Amygdala (tissue), 56 donors: ENCODE results near the gene VANGL1.
A peak's percentile ranks its signal among the peaks of the same experiment; 100 is the strongest.
"Not testable (repeated sequence)": the region's sequence is repeated elsewhere in the genome, so short reads cannot be mapped to it uniquely, and the experiment has no call there.

Source experiments
- DNase-seq, 56 donors: peaks; one replicate each; lab custom pipeline; 2025; lab: John Stamatoyannopoulos, UW

The VANGL1 gene

DNA sequence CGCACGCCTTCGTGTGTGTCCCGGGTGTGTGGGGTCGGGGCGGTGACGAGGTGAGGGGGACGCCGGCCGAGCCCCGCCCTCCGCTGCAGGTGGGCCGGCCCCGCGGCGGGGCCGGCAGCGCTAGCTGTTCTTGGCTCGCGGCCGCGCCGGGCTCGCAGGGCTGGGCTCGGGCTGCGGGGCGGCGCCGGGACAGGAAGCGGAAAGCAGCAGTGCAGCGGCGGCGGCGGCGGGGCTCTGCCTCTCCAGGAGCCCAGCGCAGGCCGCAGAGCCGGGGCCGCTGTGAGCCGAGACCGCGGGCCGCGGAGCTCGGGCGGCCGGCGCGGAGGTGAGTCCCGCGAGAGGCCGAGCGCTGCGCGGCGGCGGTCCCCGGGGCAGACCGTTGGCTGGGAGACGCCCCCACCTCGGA is at the start of gene VANGL1:
TSS of gene VANGL1 (plus strand) at position 209 of the 406 bp plus-strand sequence. CDS start 9,444 bp downstream, outside the sequence.
- peak in 8 of 56 donors; percentile 13 to 45 (median 25) for DNase-seq

DNA sequence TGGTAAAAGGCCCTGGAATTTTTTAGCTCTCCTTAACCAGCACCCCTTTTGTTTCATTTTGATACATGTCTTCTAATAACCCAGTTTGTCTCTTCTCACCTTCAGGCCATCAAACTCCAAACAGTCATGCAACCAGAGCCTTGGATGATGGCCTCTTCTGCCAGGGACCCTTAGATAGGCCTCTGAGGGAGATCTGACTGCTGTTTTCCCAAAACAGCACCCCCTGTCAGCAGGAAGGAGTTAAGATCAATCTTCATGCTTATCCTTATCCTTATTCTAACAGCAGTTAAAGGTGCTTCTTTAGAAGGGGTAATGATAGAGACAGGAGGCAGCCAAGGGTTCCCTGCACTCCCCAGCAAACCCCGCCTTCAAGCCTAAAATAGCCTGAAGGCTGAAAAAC is 49.5 kb upstream of the VANGL1 start:
- no peak for DNase-seq

- no peak for DNase-seq
These were observed 48.2 kb upstream of the VANGL1 start for GRCh38 chr1:115593365-115594259.

DNA sequence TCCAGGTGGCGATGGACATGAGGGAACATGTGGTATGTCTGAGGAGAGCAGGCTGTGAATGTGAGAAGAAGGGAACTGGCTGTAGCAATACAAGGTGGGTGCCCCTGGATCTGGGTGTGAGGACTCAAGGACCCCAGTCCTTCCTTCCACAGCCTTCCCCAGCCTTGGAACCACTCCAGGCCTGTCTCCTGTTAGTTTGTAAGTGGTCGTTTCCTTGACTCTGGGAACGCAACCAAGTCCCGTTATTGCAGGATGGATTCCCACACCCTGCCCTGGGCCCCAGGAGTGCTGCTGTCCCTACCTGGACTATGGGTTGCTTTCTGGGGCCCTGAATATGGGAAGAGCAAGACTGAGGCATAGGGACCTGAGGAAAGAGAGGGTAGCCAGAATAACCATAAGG is 47.2 kb upstream of the VANGL1 start:
- DNase-seq: peak in 1 of 56 donors; percentile 3

DNA sequence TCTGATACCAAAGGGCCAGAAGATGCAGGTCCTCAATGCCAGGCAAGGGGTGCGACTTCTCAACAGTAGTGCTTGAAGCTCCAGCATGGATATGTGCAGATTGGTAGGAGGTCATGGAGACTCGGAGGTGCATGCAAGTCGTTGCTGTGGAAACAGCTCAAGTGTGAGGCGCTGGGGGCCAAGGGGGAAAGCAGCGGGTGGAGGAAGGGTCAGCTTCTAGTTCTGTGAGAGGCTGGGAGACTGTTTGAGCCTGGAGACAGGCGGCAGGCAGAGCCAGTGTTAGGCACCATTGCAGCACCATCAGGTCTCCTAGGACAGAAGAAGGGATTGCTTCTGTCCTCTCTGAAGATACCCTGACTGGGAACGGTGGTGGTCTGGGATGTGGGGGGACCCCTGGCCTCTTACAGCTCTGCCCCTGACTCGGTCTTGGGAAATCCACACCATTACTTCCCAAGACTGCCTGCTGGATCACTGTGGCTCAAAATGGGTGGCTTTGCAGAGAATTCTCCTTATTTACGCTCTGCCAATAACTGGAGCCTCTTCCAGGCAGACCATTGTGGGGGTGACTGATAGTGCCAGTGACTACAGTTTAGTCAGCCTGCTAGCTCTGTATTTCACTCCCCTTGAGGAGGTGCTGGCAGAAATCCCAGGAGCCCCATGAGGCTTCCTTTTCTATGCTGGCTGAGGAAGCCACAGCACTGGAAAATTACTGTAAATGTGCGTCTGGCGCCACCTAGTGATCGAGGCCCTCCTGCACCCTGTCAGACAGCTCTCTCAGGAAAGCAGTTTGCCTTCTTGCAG is 46.3 kb upstream of the VANGL1 start:
- peak in 55 of 56 donors; percentile 6 to 91 (median 62) for DNase-seq

GRCh38 chr1:115596080-115596780 is 45.5 kb upstream of the VANGL1 start:
- DNase-seq: no peak

- no peak for DNase-seq
These were observed 37.3 kb upstream of the VANGL1 start for GRCh38 chr1:115604508-115604907.

- DNase-seq: no peak
These were observed 35.5 kb upstream of the VANGL1 start for GRCh38 chr1:115606305-115606704.

GRCh38 chr1:115609021-115609420 is 32.7 kb upstream of the VANGL1 start:
- DNase-seq: no peak

DNA sequence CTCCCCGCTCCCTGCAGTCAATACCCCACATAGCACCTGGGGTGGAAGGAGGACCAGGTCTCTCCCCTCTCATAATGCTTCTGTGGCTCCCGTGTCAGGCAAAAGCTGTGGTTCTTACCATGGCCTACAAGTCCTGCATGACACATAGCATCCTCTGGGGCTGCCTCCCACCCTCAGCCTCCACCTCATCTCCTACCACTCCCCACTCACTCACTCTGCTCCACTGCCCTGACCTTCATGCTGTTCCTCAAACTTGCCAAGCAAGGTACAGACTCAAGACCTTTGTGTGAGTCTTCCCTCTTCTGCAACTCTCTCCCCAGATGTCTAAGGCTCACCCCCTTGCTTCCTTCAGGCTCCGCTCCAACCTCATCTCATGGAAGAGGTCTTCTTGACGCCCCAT is 28.0 kb upstream of the VANGL1 start:
- DNase-seq: no peak

DNA sequence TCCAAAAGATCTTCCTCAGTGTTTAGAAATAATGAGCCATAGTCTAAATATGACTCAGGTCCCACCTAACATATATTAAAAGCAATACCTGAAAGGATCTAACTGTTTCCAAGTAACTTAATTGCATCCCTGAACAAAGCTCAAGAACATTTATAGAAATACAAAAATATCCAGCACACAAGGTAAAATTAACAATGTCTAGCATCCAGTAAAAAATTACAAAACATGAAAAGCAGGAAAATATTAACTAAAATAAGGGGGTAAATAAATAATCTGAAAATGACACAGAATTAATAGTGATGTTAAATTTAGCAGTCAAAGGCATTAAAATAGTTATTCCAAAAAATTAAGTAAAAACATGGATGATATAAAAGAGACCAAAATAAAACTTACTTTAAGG is 21.3 kb upstream of the VANGL1 start:
- no peak for DNase-seq

GRCh38 chr1:115620950-115621349 is 20.8 kb upstream of the VANGL1 start:
- DNase-seq: no peak

GRCh38 chr1:115624859-115625258 is 16.9 kb upstream of the VANGL1 start:
- DNase-seq: no peak

DNA sequence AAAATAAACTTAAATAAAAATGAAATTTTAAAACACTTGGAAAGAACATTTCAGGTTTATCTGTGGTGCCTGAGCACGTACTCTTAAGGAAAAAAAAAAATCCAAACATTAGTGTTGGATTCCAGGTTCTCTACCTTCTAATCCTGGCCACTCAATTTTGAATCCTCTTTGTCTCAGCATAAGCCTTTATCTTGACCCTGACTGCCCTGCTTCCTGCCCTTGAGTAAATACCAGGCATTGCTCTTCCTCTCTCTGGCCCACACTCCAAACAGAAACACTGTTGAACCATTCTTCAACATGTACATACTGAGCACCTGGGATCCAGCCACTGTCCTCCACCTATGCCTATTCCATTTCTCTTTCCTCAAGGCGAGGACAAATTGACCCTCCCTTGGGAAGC is 11.4 kb upstream of the VANGL1 start:
- no peak for DNase-seq

GRCh38 chr1:115632251-115633026 is 9.3 kb upstream of the VANGL1 start:
- no peak for DNase-seq

DNA sequence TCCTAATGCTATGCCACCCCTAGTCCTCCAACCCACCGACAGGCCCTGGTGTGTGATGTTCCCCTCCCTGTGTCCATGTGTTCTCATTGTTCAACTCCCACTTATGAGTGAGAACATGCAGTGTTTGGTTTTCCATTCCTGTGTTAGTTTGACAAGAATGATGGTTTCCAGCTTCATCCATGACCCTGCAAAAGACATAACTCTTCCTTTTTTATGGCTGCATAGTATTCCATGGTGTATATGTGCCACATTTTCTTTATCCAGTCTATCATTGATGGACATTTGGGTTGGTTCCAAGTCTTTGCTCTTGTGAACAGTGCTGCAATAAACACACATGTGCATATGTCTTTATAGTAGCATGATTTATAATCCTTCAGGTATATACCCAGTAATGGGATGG is 8.2 kb upstream of the VANGL1 start:
- not testable (repeated sequence) for DNase-seq

DNA sequence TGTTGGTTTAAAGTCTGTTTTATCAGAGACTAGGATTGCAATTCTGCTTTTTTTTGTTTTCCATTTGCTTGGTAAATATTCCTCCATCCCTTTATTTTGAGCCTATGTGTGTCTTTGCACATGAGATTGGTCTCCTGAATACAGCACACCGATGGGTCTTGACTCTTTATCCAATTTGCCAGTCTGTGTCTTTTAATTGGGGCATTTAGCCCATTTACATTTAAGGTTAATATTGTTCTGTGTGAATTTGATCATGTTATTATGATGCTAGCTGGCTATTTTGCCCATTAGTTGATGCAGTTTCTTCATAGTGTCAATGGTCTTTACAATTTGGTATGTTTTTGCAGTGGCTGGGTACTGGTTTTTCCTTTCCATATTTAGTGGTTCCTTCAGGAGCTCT is 4.5 kb upstream of the VANGL1 start:
- not testable (repeated sequence) for DNase-seq

DNA sequence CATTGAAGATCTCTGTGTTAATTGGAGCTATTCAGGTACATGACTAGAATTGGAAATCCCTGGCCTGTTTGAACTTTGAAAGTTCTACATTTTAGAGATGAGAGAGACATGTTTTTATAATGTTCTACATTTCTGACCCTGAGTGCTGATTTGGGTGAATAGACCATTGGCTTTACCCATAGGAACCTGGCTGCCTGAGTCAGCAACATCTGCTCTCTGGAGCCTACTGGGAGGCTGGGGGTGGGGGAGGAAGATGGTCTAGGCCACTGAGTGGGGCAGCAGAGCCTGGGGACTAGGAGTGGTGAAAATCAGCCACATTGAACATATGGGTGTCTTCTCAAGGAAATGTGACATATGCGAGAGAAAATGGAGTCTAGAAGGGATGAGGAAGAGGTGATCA is 1.4 kb upstream of the VANGL1 start:
- DNase-seq: no peak

- DNase-seq: peak in 6 of 56 donors; percentile 4 to 42 (median 24)
These were observed 650 bp downstream of the VANGL1 start for GRCh38 chr1:115642168-115643072.
